B cell (primary cell): ENCODE data around the gene KCNJ5. TPM values are rescaled to one million over a fixed set of nuclear protein-coding genes. Genes with fewer than 3 reads are reported as not detected.

Source experiments
- ATAC-seq: fragments of 200-7000 bp; cut with Tn5 transposase; one replicate; pipeline ENCODE4 v1.10.0; 2021; ENCODE audit warnings: low read depth, mild to moderate bottlenecking, moderate number of reproducible peaks, moderate library complexity
- CTCF ChIA-PET: fragments of 350-600 bp; sonication (Branson Sonifier 250); formaldehyde crosslinking; loops from one replicate; lab custom pipeline; 2021; ENCODE audit warnings: antibody characterized with exemption, inconsistent platforms; lab: Charles Lee
- POLR2A ChIA-PET: fragments of 350-600 bp; sonication (Branson Sonifier 250); formaldehyde crosslinking; loops from one replicate; lab custom pipeline; 2021; ENCODE audit warnings: antibody characterized with exemption; lab: Charles Lee
- DNase-seq: peaks from one replicate; pipeline ENCODE4 v3.0.0; 2013
- H2AFZ ChIP-seq: 2 replicates; pipeline ENCODE4 v1.6.1; 2012; ENCODE audit warnings: mild to moderate bottlenecking, low read depth, low read length; ENCODE audit not compliant: insufficient read depth, poor library complexity, severe bottlenecking
- H3K27ac ChIP-seq, 2 donors: 1 replicate in 1 of 2; 2 replicates in 1 of 2; pipeline ENCODE4 v1.5.1; 2012 to 2013; ENCODE audit warnings: low read length in 2 of 2, mild to moderate bottlenecking in 2 of 2, moderate library complexity in 1 of 2
- H3K27me3 ChIP-seq, 4 experiments: fragments of 200-600 bp in 1 of 4; sonication (generic) in 1 of 4; replicated peaks in 1 of 4; 1 replicate in 2 of 4; 2 replicates in 2 of 4; pipeline versions ENCODE4 v1.6.1 to v1.7.0; 2013 to 2016; ENCODE audit warnings: low read length in 3 of 4, mild to moderate bottlenecking in 2 of 4, mixed read lengths in 1 of 4, moderate library complexity in 1 of 4; ENCODE audit not compliant: insufficient read depth in 4 of 4, control insufficient read depth in 3 of 4; ENCODE audit errors: control extremely low read depth in 1 of 4
- H3K36me3 ChIP-seq, 2 experiments: replicated peaks in 1 of 2; 1 replicate in 1 of 2; 2 replicates in 1 of 2; pipeline versions ENCODE4 v1.6.1 to v1.7.1; 2013; ENCODE audit warnings: low read length in 1 of 2; ENCODE audit not compliant: insufficient read depth in 2 of 2, control insufficient read depth in 1 of 2; ENCODE audit errors: control extremely low read depth in 1 of 2, extremely low read depth in 1 of 2
- H3K4me1 ChIP-seq, 2 donors: fragments of 200-600 bp in 1 of 2; sonication (generic) in 1 of 2; 1 replicate in 1 of 2; 2 replicates in 1 of 2; pipeline versions ENCODE4 v1.5.1 to v1.6.1; 2013 to 2017; ENCODE audit warnings: low read length in 2 of 2; ENCODE audit not compliant: control insufficient read depth in 2 of 2, insufficient read depth in 2 of 2
- H3K4me2 ChIP-seq: replicated peaks from 2 replicates; pipeline ENCODE3; 2012; ENCODE audit warnings: mild to moderate bottlenecking, low read depth, low read length; ENCODE audit not compliant: poor library complexity, severe bottlenecking
- H3K4me3 ChIP-seq, 5 experiments: fragments of 200-600 bp in 1 of 5; sonication (generic) in 1 of 5; 1 replicate in 3 of 5; 2 replicates in 2 of 5; pipeline versions ENCODE4 v1.5.1 to v1.7.0; 2011 to 2016; ENCODE audit warnings: low read length in 4 of 5, mild to moderate bottlenecking in 4 of 5, low read depth in 2 of 5, control low read depth in 1 of 5, moderate library complexity in 1 of 5; ENCODE audit not compliant: insufficient read depth in 1 of 5; ENCODE audit errors: control extremely low read depth in 1 of 5, extremely low read depth in 1 of 5
- H3K79me2 ChIP-seq: fragments of 200-600 bp; sonication (generic); one replicate; pipeline ENCODE4 v1.6.0; 2016; ENCODE audit warnings: low read length; ENCODE audit not compliant: control insufficient read depth, insufficient read depth
- H3K9ac ChIP-seq: fragments of 200-600 bp; sonication (generic); 2 replicates; pipeline ENCODE4 v1.6.1; 2017; ENCODE audit warnings: mild to moderate bottlenecking, low read length, moderate library complexity
- H3K9me3 ChIP-seq, 3 donors: one replicate each; pipeline versions ENCODE4 v1.6.1 to v1.7.1; 2013; ENCODE audit warnings: low read length in 2 of 3; ENCODE audit not compliant: control insufficient read depth in 2 of 3, insufficient read depth in 1 of 3; ENCODE audit errors: control extremely low read depth in 1 of 3
- H4K20me1 ChIP-seq: 2 replicates; pipeline ENCODE4 v1.6.0; 2012; ENCODE audit warnings: mild to moderate bottlenecking, low read length; ENCODE audit not compliant: insufficient read depth, control insufficient read depth, poor library complexity, severe bottlenecking
- H3K27ac Mint-ChIP-seq: one replicate; pipeline ENCODE4 v1.8.0; 2021; ENCODE audit warnings: mixed read lengths
- H3K27me3 Mint-ChIP-seq: one replicate; pipeline ENCODE4 v1.8.0; 2021; ENCODE audit warnings: mixed read lengths
- H3K4me1 Mint-ChIP-seq: one replicate; pipeline ENCODE4 v1.8.0; 2021; ENCODE audit warnings: mixed read lengths
- H3K4me3 Mint-ChIP-seq: one replicate; pipeline ENCODE4 v1.8.0; 2021; ENCODE audit warnings: mixed read lengths
- H3K9me3 Mint-ChIP-seq: one replicate; pipeline ENCODE4 v1.8.0; 2022; ENCODE audit warnings: mixed read lengths; ENCODE audit not compliant: insufficient read depth
- EZH2 ChIP-seq: IDR thresholded peaks from 2 replicates; pipeline ENCODE4 v1.6.1; 2012; ENCODE audit warnings: borderline replicate concordance, low read depth, mild to moderate bottlenecking, moderate library complexity, low read length; ENCODE audit not compliant: insufficient read depth, poor library complexity, severe bottlenecking
- WGBS: methylation state at CpG from one replicate; pipeline ENCODE4 v1.1.5; 2013; ENCODE audit warnings: missing lambda C conversion rate; ENCODE audit not compliant: insufficient coverage; 5-methylcytosine and 5-hydroxymethylcytosine counted together
- intact Hi-C: fragments of 100-400 bp; cut with micrococcal nuclease; formaldehyde crosslinking; loops from one replicate; pipeline ENCODE4 v1.10.0; 2022
- polyA plus RNA-seq: library from polyadenylated mRNA; depleted of rRNA; stranded (reverse); fragments of >200 nt; gene quantifications from 2 replicates; pipeline ENCODE4 v1.2.3, GENCODE V29; 2012
- total RNA-seq, 2 donors: library from RNA; stranded (reverse); fragments of 120-200 nt in 1 of 2; gene quantifications; 1 replicate in 1 of 2; 2 replicates in 1 of 2; pipeline versions ENCODE4 v1.2.3 to v1.2.4, GENCODE V29; 2013 to 2022
- TF ChIP-seq, protein P1 (sequence below): fragments of 200-600 bp; IDR thresholded peaks from one replicate; pipeline ENCODE4 v1.8.0; 2022; ENCODE audit warnings: antibody characterized with exemption, mild to moderate bottlenecking

KCNJ5 gene
- total and polyA plus RNA-seq, 2 donors (not counting 1 experiment from before 2014, with no cell fraction given), result 0.01 TPM; not detected in 1

DNA sequence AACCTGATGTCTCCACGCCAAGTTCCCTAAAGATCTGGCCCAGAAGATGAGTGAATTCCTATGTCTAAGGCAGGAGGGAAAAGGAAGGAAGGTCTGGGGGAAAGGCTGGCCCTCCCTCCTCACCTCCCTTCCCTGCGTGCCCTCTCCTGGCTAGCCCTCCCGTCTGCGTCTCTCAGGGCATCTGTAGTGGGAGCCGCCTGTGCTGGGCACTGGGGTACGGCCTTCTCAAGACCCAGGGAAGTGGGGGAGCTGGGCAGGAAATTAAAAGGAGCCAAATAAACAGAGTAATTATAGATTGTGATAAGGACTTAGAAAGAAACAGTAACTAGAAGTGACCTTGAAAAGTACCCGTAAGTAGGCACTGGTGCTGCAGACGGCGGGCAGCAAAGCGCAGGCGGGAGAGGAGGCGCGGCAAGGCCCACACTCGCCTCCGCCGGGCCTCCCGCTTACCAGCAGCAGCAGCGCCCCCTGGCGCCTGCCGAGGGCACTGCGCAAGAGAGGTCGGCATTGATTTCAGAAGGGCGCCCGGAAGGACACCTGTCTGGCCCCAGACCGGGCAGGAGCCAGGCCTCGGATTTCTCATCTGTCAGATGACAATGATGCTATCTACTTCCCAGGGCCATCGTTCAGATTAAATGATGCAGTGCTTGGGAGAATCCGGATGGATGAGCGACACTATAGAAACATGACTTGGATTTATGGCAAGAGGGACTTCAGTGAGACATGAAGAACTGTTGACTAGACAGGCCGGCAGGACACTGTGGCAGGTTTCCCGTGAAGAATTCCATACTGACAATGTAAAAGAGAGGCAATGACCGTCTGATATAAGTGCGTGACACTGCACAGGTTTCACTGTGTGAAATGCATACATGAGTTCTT, 31.4 kb upstream of the KCNJ5 start:
- Histone ChIP-seq H3K36me3 (no peaks in the 10 kb centered on the region), H3K27me3 (no peaks in the 10 kb centered on the region), H3K79me2 (no peaks in the 10 kb centered on the region), H3K9ac (no peak overlapping the region), H2AFZ (peak overlapping the region; percentile 64), H3K4me1 (peaks cover 9 to 17% of the 10 kb centered on the region in 2 donors), H3K27ac (no peak overlapping the region), H3K4me2 (peak overlapping the region; percentile 58), H3K9me3 (peaks cover 0 to 5% (median 0%) of the 10 kb centered on the region in 3 donors), H3K4me3 (no peak overlapping the region), H4K20me1 (no peaks in the 10 kb centered on the region)
- no peaks in the 10 kb centered on the region for H3K9me3 Mint-ChIP-seq
- peak overlapping the region; percentile 59 for H3K27ac Mint-ChIP-seq
- ATAC-seq, result peak; percentile 99
- intact Hi-C loops, result loop anchor here (1.0 to 10.0 kb wide), 6 partner anchors 15 to 825 kb away; no protein-coding TSS in a partner anchor
- no peak for TF ChIP-seq EZH2
- TF ChIP-seq, protein P1, sequence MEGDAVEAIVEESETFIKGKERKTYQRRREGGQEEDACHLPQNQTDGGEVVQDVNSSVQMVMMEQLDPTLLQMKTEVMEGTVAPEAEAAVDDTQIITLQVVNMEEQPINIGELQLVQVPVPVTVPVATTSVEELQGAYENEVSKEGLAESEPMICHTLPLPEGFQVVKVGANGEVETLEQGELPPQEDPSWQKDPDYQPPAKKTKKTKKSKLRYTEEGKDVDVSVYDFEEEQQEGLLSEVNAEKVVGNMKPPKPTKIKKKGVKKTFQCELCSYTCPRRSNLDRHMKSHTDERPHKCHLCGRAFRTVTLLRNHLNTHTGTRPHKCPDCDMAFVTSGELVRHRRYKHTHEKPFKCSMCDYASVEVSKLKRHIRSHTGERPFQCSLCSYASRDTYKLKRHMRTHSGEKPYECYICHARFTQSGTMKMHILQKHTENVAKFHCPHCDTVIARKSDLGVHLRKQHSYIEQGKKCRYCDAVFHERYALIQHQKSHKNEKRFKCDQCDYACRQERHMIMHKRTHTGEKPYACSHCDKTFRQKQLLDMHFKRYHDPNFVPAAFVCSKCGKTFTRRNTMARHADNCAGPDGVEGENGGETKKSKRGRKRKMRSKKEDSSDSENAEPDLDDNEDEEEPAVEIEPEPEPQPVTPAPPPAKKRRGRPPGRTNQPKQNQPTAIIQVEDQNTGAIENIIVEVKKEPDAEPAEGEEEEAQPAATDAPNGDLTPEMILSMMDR, result peak; percentile 100
- no peak overlapping the region for H3K4me3 Mint-ChIP-seq
- ChIA-PET POLR2A (no interaction called here), CTCF (interaction anchor here (0.6 to 26.5 kb wide), 11 partner anchors 9 to 703 kb away, joined by 3 to 417 read pairs (median 3); no protein-coding TSS in a partner anchor)
- WGBS, result 33% methylated on average over 28 of the region's 33 CpGs
- H3K4me1 Mint-ChIP-seq, result peaks cover 21% of the 10 kb centered on the region
- peak; percentile 87 for DNase-seq
- H3K27me3 Mint-ChIP-seq, result peaks cover 3% of the 10 kb centered on the region
